CD4-positive, alpha-beta T cell (primary cell): ENCODE measurements around the gene SDK2. TPM values are rescaled to one million over a fixed set of nuclear protein-coding genes. Genes with fewer than 3 reads are reported as not detected.

ENCODE experiments used
- ATAC-seq: fragments of 200-7000 bp; cut with Tn5 transposase; one replicate; pipeline ENCODE4 v1.10.0; 2022; ENCODE audit warnings: mild to moderate bottlenecking; ENCODE audit not compliant: poor library complexity
- CTCF ChIA-PET: fragments of 350-600 bp; sonication (Branson Sonifier 250); formaldehyde crosslinking; loops from one replicate; lab custom pipeline; 2021; ENCODE audit warnings: antibody characterized with exemption, inconsistent platforms; lab: Charles Lee
- POLR2A ChIA-PET: fragments of 350-600 bp; sonication (Branson Sonifier 250); formaldehyde crosslinking; loops from one replicate; lab custom pipeline; 2021; ENCODE audit warnings: antibody characterized with exemption, inconsistent platforms; lab: Charles Lee
- DNase-seq, 14 experiments: peaks; one replicate each; pipeline ENCODE4 v3.0.0-alpha.2; 2013 to 2020; ENCODE audit warnings: mixed read lengths in 2 of 14
- H3K27ac ChIP-seq, 2 donors: one replicate each; pipeline versions ENCODE4 v1.5.1 to v1.7.0; 2013; ENCODE audit warnings: low read length in 2 of 2, low read depth in 1 of 2, mild to moderate bottlenecking in 1 of 2
- H3K27me3 ChIP-seq, 2 experiments: 1 replicate in 1 of 2; 2 replicates in 1 of 2; pipeline versions ENCODE4 v1.6.1 to v1.7.0; 2013; ENCODE audit warnings: low read length in 2 of 2, control low read depth in 1 of 2, mild to moderate bottlenecking in 1 of 2, moderate library complexity in 1 of 2; ENCODE audit not compliant: insufficient read depth in 2 of 2, control insufficient read depth in 1 of 2
- H3K36me3 ChIP-seq: one replicate; pipeline ENCODE4 v1.6.1; 2013; ENCODE audit warnings: low read length, control low read depth; ENCODE audit not compliant: insufficient read depth
- H3K4me1 ChIP-seq: one replicate; pipeline ENCODE4 v1.6.1; 2013; ENCODE audit warnings: low read length, control low read depth; ENCODE audit not compliant: insufficient read depth
- H3K4me3 ChIP-seq: one replicate; pipeline ENCODE4 v1.5.1; 2013; ENCODE audit warnings: mild to moderate bottlenecking, low read length, moderate library complexity
- H3K9me3 ChIP-seq, 2 experiments: 1 replicate in 1 of 2; 2 replicates in 1 of 2; pipeline versions ENCODE4 v1.6.1 to v1.7.0; 2013; ENCODE audit warnings: low read length in 2 of 2, mild to moderate bottlenecking in 2 of 2, control low read depth in 1 of 2, moderate library complexity in 1 of 2; ENCODE audit not compliant: control insufficient read depth in 1 of 2, insufficient read depth in 1 of 2
- H3K27ac Mint-ChIP-seq: one replicate; pipeline ENCODE4 v1.8.0; 2020; ENCODE audit warnings: mixed read lengths
- H3K27me3 Mint-ChIP-seq: one replicate; pipeline ENCODE4 v1.8.0; 2021; ENCODE audit warnings: mixed read lengths
- H3K36me3 Mint-ChIP-seq: one replicate; pipeline ENCODE4 v1.8.0; 2021; ENCODE audit warnings: low read depth, mixed read lengths
- H3K4me1 Mint-ChIP-seq: one replicate; pipeline ENCODE4 v1.8.0; 2021; ENCODE audit warnings: low read depth, mixed read lengths
- H3K4me3 Mint-ChIP-seq: one replicate; pipeline ENCODE4 v1.8.0; 2020; ENCODE audit warnings: mild to moderate bottlenecking, mixed read lengths
- H3K9me3 Mint-ChIP-seq: one replicate; pipeline ENCODE4 v1.8.0; 2020; ENCODE audit warnings: mixed read lengths
- intact Hi-C, 2 experiments: fragments of 100-400 bp; cut with DNase I in 1 of 2; cut with micrococcal nuclease in 1 of 2; formaldehyde crosslinking; loops; one replicate each; pipeline versions ENCODE4 v1.15.1 to v1.9.0; 2023 to 2025; cut with DNase I, micrococcal nuclease
- total RNA-seq, 174 experiments: library from RNA in 2 of 174; stranded (reverse) in 2 of 174; gene quantifications; one replicate each; pipeline ENCODE4 v1.2.3 and lab custom pipeline; 2021 to 2026
- TF ChIP-seq, protein P1 (sequence below): fragments of 200-600 bp; IDR thresholded peaks from one replicate; pipeline ENCODE4 v1.8.0; 2022; ENCODE audit warnings: antibody characterized with exemption, mild to moderate bottlenecking

Gene SDK2
- total RNA-seq, 2 experiments from 2014 or later: 8.1 to 8.2 TPM

GRCh38 chr17:73683771-73684170 is 39.5 kb upstream of the SDK2 start:
- intact Hi-C loops: no loop called here
- TF ChIP-seq, protein P1, sequence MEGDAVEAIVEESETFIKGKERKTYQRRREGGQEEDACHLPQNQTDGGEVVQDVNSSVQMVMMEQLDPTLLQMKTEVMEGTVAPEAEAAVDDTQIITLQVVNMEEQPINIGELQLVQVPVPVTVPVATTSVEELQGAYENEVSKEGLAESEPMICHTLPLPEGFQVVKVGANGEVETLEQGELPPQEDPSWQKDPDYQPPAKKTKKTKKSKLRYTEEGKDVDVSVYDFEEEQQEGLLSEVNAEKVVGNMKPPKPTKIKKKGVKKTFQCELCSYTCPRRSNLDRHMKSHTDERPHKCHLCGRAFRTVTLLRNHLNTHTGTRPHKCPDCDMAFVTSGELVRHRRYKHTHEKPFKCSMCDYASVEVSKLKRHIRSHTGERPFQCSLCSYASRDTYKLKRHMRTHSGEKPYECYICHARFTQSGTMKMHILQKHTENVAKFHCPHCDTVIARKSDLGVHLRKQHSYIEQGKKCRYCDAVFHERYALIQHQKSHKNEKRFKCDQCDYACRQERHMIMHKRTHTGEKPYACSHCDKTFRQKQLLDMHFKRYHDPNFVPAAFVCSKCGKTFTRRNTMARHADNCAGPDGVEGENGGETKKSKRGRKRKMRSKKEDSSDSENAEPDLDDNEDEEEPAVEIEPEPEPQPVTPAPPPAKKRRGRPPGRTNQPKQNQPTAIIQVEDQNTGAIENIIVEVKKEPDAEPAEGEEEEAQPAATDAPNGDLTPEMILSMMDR: no peak
- CTCF ChIA-PET: no interaction called here
- Mint-ChIP-seq H3K27ac (no peak overlapping the region), H3K27me3 (no peaks in the 10 kb centered on the region), H3K36me3 (no peaks in the 10 kb centered on the region), H3K9me3 (peaks cover 7% of the 10 kb centered on the region), H3K4me3 (no peak overlapping the region), H3K4me1 (no peaks in the 10 kb centered on the region)
- peaks cover 0 to 20% of the 10 kb centered on the region in 2 experiments for H3K9me3 ChIP-seq
- ATAC-seq (no peak), DNase-seq (no peak)
- no peak overlapping the region for H3K4me3 ChIP-seq
- POLR2A ChIA-PET: no interaction called here
- no peak overlapping the region for H3K27ac ChIP-seq
- H3K36me3 ChIP-seq: no peaks in the 10 kb centered on the region
- H3K4me1 ChIP-seq: no peaks in the 10 kb centered on the region
- H3K27me3 ChIP-seq: no peaks in the 10 kb centered on the region

DNA sequence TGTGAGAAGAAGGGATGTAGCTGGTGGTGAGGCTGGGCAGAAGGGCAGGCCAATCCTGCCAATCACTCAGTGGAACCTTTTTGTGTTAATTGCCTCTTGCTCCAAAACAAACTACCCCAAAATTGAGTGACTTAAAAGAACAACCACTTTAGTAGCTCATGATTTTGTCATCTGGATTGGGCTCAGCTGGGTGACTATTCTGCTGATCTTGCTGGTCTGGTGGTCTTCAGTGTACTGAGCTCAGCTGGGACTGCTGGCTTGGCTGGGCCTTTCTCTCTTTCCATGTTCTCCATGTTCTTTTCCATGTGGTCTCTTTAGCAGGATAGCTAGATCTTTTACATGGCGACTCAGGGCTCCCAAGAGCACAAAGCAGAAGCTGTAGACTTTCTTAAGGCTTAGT is 37.7 kb upstream of the SDK2 start:
- Histone ChIP-seq H3K4me1 (no peaks in the 10 kb centered on the region), H3K4me3 (no peak overlapping the region), H3K9me3 (peaks cover 0 to 20% of the 10 kb centered on the region in 2 experiments), H3K27me3 (no peaks in the 10 kb centered on the region), H3K36me3 (no peaks in the 10 kb centered on the region), H3K27ac (no peak overlapping the region)
- Mint-ChIP-seq H3K27ac (no peak overlapping the region), H3K4me3 (no peak overlapping the region), H3K9me3 (peaks cover 7% of the 10 kb centered on the region), H3K36me3 (no peaks in the 10 kb centered on the region), H3K4me1 (no peaks in the 10 kb centered on the region), H3K27me3 (no peaks in the 10 kb centered on the region)
- intact Hi-C loops: no loop called here
- ATAC-seq (no peak), DNase-seq (no peak)
- ChIA-PET CTCF (no interaction called here), POLR2A (no interaction called here)
- TF ChIP-seq, protein P1: no peak

DNA sequence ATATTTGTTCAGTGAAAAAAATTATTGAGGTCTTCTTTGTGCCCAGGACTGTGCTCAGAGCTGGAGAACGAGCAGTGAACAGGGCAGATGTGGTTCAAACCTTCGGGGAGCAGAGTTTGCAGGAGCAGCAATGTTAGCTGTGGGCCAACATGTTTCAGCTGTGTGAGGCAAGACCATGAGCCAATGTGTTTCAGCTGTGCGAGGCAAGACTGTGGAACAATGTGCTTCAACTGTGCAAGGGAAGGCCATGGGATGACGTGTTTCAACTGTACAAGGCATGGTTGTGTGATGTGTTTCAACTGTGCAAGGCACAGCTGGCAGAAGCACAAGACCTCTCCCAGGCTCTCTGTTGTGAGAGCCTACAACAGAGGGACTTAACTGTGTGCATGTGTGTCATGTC is 35.2 kb upstream of the SDK2 start:
- ChIA-PET POLR2A (no interaction called here), CTCF (interaction anchor here (0.5 kb wide), 1 partner anchor 197 kb away, joined by 3 read pairs; no protein-coding TSS in a partner anchor)
- ATAC-seq: no peak
- H3K27me3 ChIP-seq: no peaks in the 10 kb centered on the region
- intact Hi-C loops: no loop called here
- no peak overlapping the region for H3K27ac Mint-ChIP-seq
- no peaks in the 10 kb centered on the region for H3K36me3 ChIP-seq
- H3K27ac ChIP-seq: no peak overlapping the region
- no peaks in the 10 kb centered on the region for H3K36me3 Mint-ChIP-seq
- H3K4me3 ChIP-seq: no peak overlapping the region
- H3K9me3 ChIP-seq: peaks cover 0 to 13% of the 10 kb centered on the region in 2 experiments
- DNase-seq: no peak
- H3K27me3 Mint-ChIP-seq: no peaks in the 10 kb centered on the region
- H3K9me3 Mint-ChIP-seq: peaks cover 7% of the 10 kb centered on the region
- H3K4me1 Mint-ChIP-seq: no peaks in the 10 kb centered on the region
- TF ChIP-seq, protein P1: no peak
- H3K4me1 ChIP-seq: no peaks in the 10 kb centered on the region
- H3K4me3 Mint-ChIP-seq: no peak overlapping the region
